Tibial artery (tissue), 4 donors: ENCODE measurements around the gene EMILIN1.

Source experiments
- DNase-seq, 2 donors: peaks; one replicate each; pipeline ENCODE4 v3.0.0-alpha.2; 2019
- H3K27ac ChIP-seq, 2 donors: fragments of 200-600 bp; sonication (generic) in 1 of 2; 1 replicate in 1 of 2; 2 replicates in 1 of 2; pipeline ENCODE4 v1.5.1; 2018 to 2019; ENCODE audit warnings: mild to moderate bottlenecking in 1 of 2
- H3K27me3 ChIP-seq, 2 donors: fragments of 200-600 bp; sonication (generic) in 1 of 2; one replicate each; pipeline versions ENCODE4 v1.5.1 to v1.6.0; 2016 to 2019
- H3K36me3 ChIP-seq, 3 donors: fragments of 200-600 bp; sonication (generic) in 2 of 3; one replicate each; pipeline ENCODE4 v1.5.1; 2016 to 2019; ENCODE audit warnings: mild to moderate bottlenecking in 2 of 3
- H3K4me1 ChIP-seq, 4 donors: fragments of 200-600 bp; sonication (generic) in 2 of 4; 1 replicate in 3 of 4; 2 replicates in 1 of 4; pipeline ENCODE4 v1.5.1; 2016 to 2019
- H3K4me3 ChIP-seq, 2 donors: fragments of 200-600 bp; sonication (generic) in 1 of 2; 1 replicate in 1 of 2; 2 replicates in 1 of 2; pipeline ENCODE4 v1.5.1; 2018 to 2019; ENCODE audit warnings: mild to moderate bottlenecking in 2 of 2
- H3K9me3 ChIP-seq, 3 donors: fragments of 200-600 bp; sonication (generic) in 1 of 3; one replicate each; pipeline ENCODE4 v1.5.1; 2016 to 2019
- CTCF ChIP-seq, 2 experiments: fragments of 200-600 bp in 1 of 2; fragments of 450-650 bp in 1 of 2; IDR thresholded peaks; one replicate each; pipeline ENCODE4 v1.5.1; 2017 to 2019; ENCODE audit warnings: antibody characterized with exemption in 2 of 2, mild to moderate bottlenecking in 1 of 2, moderate library complexity in 1 of 2
- intact Hi-C: fragments of 100-400 bp; cut with DNase I; formaldehyde crosslinking; loops from one replicate; pipeline ENCODE4 v1.15.0; 2023; ENCODE audit warnings: low total_unique reads

The EMILIN1 gene

GRCh38 chr2:27089111-27089954 is 10.9 kb downstream of the EMILIN1 start:
- no peaks in the 10 kb centered on the region for H3K27me3 ChIP-seq
- H3K9me3 ChIP-seq: no peaks in the 10 kb centered on the region
- H3K4me1 ChIP-seq: peaks cover 0 to 24% (median 15%) of the 10 kb centered on the region in 4 donors
- no peak overlapping the region for H3K27ac ChIP-seq
- H3K4me3 ChIP-seq: no peak overlapping the region
- no peak for TF ChIP-seq CTCF (IDR thresholded peaks at IDR 0.05)
- peaks cover 0 to 10% (median 0%) of the 10 kb centered on the region in 3 donors for H3K36me3 ChIP-seq
- DNase-seq: no peak
- intact Hi-C loops: loop anchor here (5.0 kb wide), 1 partner anchor 37 kb away; the partner anchor contains the start of gene AGBL5

- Histone ChIP-seq H3K9me3 (no peaks in the 10 kb centered on the region), H3K4me1 (peaks cover 0 to 17% (median 10%) of the 10 kb centered on the region in 4 donors), H3K27me3 (no peaks in the 10 kb centered on the region), H3K36me3 (peaks cover 0 to 17% (median 0%) of the 10 kb centered on the region in 3 donors), H3K27ac (no peak overlapping the region), H3K4me3 (no peak overlapping the region)
- intact Hi-C loops: no loop called here
- TF ChIP-seq CTCF (IDR thresholded peaks at IDR 0.05): no peak
- DNase-seq: no peak
Observed at GRCh38 chr2:27091746-27092695, 13.6 kb downstream of the EMILIN1 start.

GRCh38 chr2:27092696-27093429 is 14.4 kb downstream of the EMILIN1 start:
- Histone ChIP-seq H3K4me3 (no peak overlapping the region), H3K9me3 (no peaks in the 10 kb centered on the region), H3K4me1 (peaks cover 0 to 8% (median 4%) of the 10 kb centered on the region in 4 donors), H3K27me3 (no peaks in the 10 kb centered on the region), H3K36me3 (peaks cover 0 to 17% (median 0%) of the 10 kb centered on the region in 3 donors), H3K27ac (no peak overlapping the region)
- DNase-seq: no peak
- intact Hi-C loops: no loop called here
- no peak for TF ChIP-seq CTCF (IDR thresholded peaks at IDR 0.05)

GRCh38 chr2:27093430-27094352 is 15.3 kb downstream of the EMILIN1 start:
- no peaks in the 10 kb centered on the region for H3K27me3 ChIP-seq
- H3K4me3 ChIP-seq: no peak overlapping the region
- intact Hi-C loops: no loop called here
- H3K36me3 ChIP-seq: peaks cover 0 to 17% (median 0%) of the 10 kb centered on the region in 3 donors
- TF ChIP-seq CTCF (IDR thresholded peaks at IDR 0.05): no peak
- H3K27ac ChIP-seq: no peak overlapping the region
- no peaks in the 10 kb centered on the region for H3K9me3 ChIP-seq
- DNase-seq: no peak
- peaks cover 0 to 8% (median 4%) of the 10 kb centered on the region in 4 donors for H3K4me1 ChIP-seq
